Osteocyte (in vitro differentiated cells): ENCODE data around the gene NALCN. TPM values are rescaled to one million over a fixed set of nuclear protein-coding genes. Genes with fewer than 3 reads are reported as not detected.

ENCODE experiments used
- DNase-seq: peaks from one replicate; pipeline ENCODE4 v3.0.0; 2021; ENCODE audit warnings: mixed read lengths; ENCODE audit not compliant: unreplicated experiment; ENCODE audit errors: extremely low spot score
- H3K27ac Mint-ChIP-seq: one replicate; pipeline ENCODE4 v1.8.0; 2021; ENCODE audit warnings: mild to moderate bottlenecking, mixed read lengths; ENCODE audit not compliant: unreplicated experiment
- H3K27me3 Mint-ChIP-seq: one replicate; pipeline ENCODE4 v1.8.0; 2021; ENCODE audit warnings: mixed read lengths; ENCODE audit not compliant: unreplicated experiment
- H3K36me3 Mint-ChIP-seq: one replicate; pipeline ENCODE4 v1.8.0; 2021; ENCODE audit warnings: mixed read lengths; ENCODE audit not compliant: unreplicated experiment
- H3K4me1 Mint-ChIP-seq: one replicate; pipeline ENCODE4 v1.8.0; 2021; ENCODE audit warnings: mixed read lengths; ENCODE audit not compliant: unreplicated experiment
- H3K4me3 Mint-ChIP-seq: one replicate; pipeline ENCODE4 v1.8.0; 2021; ENCODE audit warnings: mild to moderate bottlenecking, moderate library complexity, mixed read lengths; ENCODE audit not compliant: unreplicated experiment
- H3K9me3 Mint-ChIP-seq: one replicate; pipeline ENCODE4 v1.8.0; 2021; ENCODE audit warnings: mixed read lengths; ENCODE audit not compliant: unreplicated experiment
- CTCF ChIP-seq: fragments of 200-600 bp; sonication (generic); IDR thresholded peaks from 2 replicates; pipeline ENCODE4 v1.5.0; 2021; ENCODE audit warnings: antibody characterized with exemption, mild to moderate bottlenecking, moderate library complexity
- total RNA-seq: library from RNA; stranded (reverse); gene quantifications from 2 replicates; pipeline ENCODE4 v1.2.1, GENCODE V29; 2021

The NALCN gene
- total RNA-seq, 1 donor from 2014 or later, result 58.8 TPM

- Mint-ChIP-seq H3K27ac (no peak overlapping the region), H3K36me3 (peaks cover 17% of the 10 kb centered on the region), H3K4me3 (no peak overlapping the region), H3K27me3 (no peaks in the 10 kb centered on the region), H3K4me1 (peaks cover 14% of the 10 kb centered on the region), H3K9me3 (no peaks in the 10 kb centered on the region)
- no peak for TF ChIP-seq CTCF
- no peak for DNase-seq
Measured at GRCh38 chr13:101123028-101123427, 293.3 kb downstream of the NALCN start.

- H3K4me3 Mint-ChIP-seq, result no peak overlapping the region
- H3K36me3 Mint-ChIP-seq, result peaks cover 17% of the 10 kb centered on the region
- no peak for DNase-seq
- peaks cover 26% of the 10 kb centered on the region for H3K4me1 Mint-ChIP-seq
- no peaks in the 10 kb centered on the region for H3K27me3 Mint-ChIP-seq
- H3K9me3 Mint-ChIP-seq, result no peaks in the 10 kb centered on the region
- no peak for TF ChIP-seq CTCF
- H3K27ac Mint-ChIP-seq, result no peak overlapping the region
Measured at GRCh38 chr13:101121608-101122007, 294.7 kb downstream of the NALCN start.

GRCh38 chr13:101120007-101120406, 296.3 kb downstream of the NALCN start:
- H3K36me3 Mint-ChIP-seq, result peaks cover 17% of the 10 kb centered on the region
- no peaks in the 10 kb centered on the region for H3K27me3 Mint-ChIP-seq
- no peak overlapping the region for H3K27ac Mint-ChIP-seq
- H3K9me3 Mint-ChIP-seq, result no peaks in the 10 kb centered on the region
- H3K4me3 Mint-ChIP-seq, result no peak overlapping the region
- no peak for TF ChIP-seq CTCF
- DNase-seq, result no peak
- peaks cover 41% of the 10 kb centered on the region for H3K4me1 Mint-ChIP-seq

GRCh38 chr13:101116826-101117225, 299.5 kb downstream of the NALCN start:
- Mint-ChIP-seq H3K4me1 (peaks cover 59% of the 10 kb centered on the region), H3K27me3 (no peaks in the 10 kb centered on the region), H3K9me3 (peaks cover 1% of the 10 kb centered on the region), H3K36me3 (peaks cover 14% of the 10 kb centered on the region), H3K27ac (peak overlapping the region; percentile 73), H3K4me3 (no peak overlapping the region)
- no peak for TF ChIP-seq CTCF
- no peak for DNase-seq

- peaks cover 18% of the 10 kb centered on the region for H3K36me3 Mint-ChIP-seq
- peaks cover 6% of the 10 kb centered on the region for H3K9me3 Mint-ChIP-seq
- H3K27ac Mint-ChIP-seq, result peak overlapping the region; percentile 73
- H3K4me3 Mint-ChIP-seq, result no peak overlapping the region
- peaks cover 64% of the 10 kb centered on the region for H3K4me1 Mint-ChIP-seq
- H3K27me3 Mint-ChIP-seq, result no peaks in the 10 kb centered on the region
- no peak for TF ChIP-seq CTCF
- no peak for DNase-seq
Measured at GRCh38 chr13:101116341-101116740, 300.0 kb downstream of the NALCN start.
